GM19025 (cell line): ENCODE results near the gene SIGLEC12.
"Not testable (repeated sequence)": the region's sequence is repeated elsewhere in the genome, so short reads cannot be mapped to it uniquely, and the experiment has no call there.

Source experiments
- ATAC-seq: cut with Tn5 transposase; IDR thresholded peaks from one replicate; pipeline ENCODE4 v1.9.1; 2021; ENCODE audit warnings: mild to moderate bottlenecking, low read depth, moderate library complexity; ENCODE audit not compliant: unreplicated experiment

SIGLEC12 gene

GRCh38 chr19:51485960-51486660 lies 15.5 kb downstream of the SIGLEC12 start:
- no peak for ATAC-seq

GRCh38 chr19:51480590-51480989 lies 21.0 kb downstream of the SIGLEC12 start:
- ATAC-seq = no peak

GRCh38 chr19:51479531-51480331 lies 21.9 kb downstream of the SIGLEC12 start:
- no peak for ATAC-seq

DNA sequence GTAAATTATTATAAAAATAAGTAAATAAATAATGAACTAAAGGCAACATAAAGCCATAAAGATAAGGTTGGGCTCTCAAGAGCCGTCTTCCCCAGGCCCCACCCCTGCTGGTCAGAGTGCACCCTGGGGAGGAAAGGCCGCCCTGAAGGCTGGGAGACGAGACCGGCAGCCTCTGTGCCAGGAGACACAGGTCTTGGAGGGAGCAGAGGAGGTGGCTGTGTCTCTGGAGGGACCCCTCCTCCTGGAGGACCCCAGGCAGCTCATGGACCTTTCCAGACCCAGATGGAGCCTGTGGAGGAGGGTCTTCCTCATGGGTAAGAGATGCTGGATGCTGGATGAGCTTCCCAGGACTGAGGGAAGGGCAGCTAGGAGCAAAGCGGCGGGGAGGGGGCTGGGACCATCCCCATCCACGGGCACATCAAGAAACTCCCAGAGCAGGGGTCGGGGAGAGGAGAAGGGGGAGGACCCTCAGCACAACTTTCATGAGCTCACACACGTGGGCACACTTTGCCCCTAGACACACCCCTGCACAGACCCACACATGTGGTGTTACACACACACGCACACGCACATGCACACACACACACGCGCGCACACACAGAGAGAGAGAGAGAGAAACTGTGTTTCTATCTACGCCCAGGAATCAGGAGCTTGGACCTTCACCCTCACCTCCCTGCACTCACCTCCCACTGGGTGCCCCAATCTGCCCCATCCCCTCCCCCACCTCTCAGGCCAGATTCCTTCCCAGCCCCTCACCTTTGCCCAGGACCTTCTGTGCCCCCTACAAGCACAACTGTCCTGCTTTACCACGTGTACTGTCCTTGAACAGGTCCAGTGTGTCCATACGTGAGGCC lies 23.0 kb downstream of the SIGLEC12 start, which contains the start of gene CEACAM18:
CEACAM18 (plus strand) TSS at position 159 of the 854 bp plus-strand sequence.
- ATAC-seq = no peak

GRCh38 chr19:51477344-51477743 lies 24.3 kb downstream of the SIGLEC12 start:
- no peak for ATAC-seq

DNA sequence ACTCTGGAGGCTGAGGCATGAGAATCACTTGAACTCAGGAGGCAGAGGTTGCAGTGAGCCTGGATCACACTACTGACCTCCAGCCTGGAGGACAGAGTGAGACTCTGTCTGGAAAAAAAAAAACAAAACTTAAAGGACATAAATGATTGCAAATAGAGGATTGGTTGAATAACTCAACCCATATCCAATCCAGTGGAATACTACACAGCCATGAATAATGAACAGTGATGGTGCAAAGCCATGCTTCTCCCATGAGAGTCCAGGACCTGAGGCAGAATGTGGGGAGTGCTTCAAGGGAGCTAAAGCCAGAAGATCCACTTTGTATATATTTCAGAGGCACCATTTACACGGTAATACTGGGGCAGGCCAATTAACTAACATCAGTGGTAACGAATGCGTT lies 25.4 kb downstream of the SIGLEC12 start:
- ATAC-seq = no peak

- no peak for ATAC-seq
Measured at GRCh38 chr19:51473009-51473707, 28.4 kb downstream of the SIGLEC12 start.

DNA sequence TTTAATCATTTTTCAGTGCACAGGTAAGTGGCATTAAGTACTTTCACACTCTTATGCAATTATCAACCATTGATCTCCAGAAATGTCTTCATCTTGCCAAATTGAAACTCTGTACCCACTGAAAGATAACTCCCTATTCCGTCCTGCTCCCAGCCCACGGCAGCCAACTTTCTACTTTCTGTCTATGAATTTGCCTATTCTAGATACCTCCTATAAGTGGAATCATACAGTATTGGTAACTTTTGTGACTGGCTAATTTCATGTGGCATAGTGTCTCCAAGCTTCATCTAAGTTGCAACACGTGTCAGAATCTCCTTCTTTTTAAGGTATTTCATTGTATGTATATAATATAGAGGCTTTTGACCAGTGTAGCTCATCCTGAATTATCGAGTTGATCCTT lies 29.0 kb downstream of the SIGLEC12 start:
- ATAC-seq = no peak

GRCh38 chr19:51471527-51471926 lies 30.1 kb downstream of the SIGLEC12 start:
- no peak for ATAC-seq

DNA sequence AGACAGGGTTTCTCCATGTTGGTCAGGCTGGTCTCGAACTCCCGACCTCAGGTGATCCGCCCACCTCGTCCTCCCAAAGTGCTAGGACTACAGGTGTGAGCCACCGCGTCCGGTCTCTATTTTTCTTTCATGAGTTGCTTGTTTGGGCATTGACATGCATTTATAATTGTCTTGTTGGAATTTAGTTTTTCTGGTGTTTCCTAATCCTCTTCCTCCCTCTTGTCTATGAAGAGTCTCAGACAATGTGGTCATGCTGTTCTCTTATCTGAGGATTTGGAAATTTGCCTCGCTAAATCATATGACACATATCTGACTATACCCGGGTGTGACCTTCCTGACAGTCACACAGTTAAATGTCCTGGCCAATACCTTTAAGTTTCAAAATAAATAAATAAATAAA lies 30.6 kb downstream of the SIGLEC12 start:
- ATAC-seq = no peak

DNA sequence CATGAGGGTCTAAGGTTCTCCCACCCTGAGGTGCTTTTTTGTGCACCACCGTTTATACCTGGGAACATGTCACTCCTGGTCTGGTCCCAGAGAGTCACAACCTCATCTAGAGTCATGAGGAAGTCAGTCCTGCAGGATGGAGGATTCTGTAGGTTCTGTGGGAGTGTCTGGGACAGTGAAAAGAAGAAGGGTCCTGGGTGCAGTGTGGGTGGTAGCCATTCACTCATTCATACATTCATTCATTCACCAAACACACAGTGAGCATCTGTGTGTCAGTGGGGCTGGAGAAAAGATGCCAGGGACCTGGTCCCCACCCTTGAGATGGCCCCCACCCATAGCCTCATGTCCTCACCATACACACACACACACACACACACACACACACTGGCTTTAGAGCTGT lies 32.0 kb downstream of the SIGLEC12 start:
- no peak for ATAC-seq

DNA sequence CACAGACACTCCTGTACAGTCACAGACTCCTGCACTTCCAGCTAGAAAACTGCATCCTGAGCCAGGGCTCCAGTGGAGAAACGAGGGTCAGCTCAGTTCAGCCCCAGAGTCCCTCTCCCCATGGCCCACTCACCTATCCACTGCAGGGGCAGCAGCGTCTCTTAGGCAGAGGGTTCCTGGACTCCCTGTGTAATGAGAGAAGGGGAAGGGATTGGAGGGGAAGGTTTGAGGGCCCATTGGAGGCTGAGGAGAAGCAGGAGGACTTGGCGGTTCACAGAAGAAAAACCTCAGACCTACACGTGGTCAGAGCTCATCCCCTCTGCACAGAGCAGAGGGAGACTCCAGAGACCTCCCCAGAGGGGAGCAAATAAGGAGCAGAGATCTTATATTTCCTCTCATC lies 32.4 kb downstream of the SIGLEC12 start:
- ATAC-seq = no peak

DNA sequence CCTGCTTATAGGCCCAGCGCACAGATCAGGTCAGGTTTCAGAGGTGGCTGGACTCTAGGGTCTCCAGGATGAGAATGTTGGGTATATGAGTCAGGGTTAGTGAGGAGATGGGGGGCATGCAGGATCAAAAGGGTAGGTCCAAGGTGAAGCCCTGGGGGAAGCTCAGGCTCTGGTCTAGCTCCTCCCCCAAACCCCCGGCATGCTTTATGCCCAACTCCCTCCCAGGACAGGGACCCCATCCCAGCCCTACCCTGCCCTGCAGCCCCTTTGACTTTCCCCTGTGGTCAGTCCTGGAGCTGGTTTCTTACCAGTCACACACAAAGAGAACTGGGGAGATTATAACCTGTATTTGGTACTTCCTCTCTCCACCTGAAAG lies 33.1 kb downstream of the SIGLEC12 start:
- no peak for ATAC-seq

DNA sequence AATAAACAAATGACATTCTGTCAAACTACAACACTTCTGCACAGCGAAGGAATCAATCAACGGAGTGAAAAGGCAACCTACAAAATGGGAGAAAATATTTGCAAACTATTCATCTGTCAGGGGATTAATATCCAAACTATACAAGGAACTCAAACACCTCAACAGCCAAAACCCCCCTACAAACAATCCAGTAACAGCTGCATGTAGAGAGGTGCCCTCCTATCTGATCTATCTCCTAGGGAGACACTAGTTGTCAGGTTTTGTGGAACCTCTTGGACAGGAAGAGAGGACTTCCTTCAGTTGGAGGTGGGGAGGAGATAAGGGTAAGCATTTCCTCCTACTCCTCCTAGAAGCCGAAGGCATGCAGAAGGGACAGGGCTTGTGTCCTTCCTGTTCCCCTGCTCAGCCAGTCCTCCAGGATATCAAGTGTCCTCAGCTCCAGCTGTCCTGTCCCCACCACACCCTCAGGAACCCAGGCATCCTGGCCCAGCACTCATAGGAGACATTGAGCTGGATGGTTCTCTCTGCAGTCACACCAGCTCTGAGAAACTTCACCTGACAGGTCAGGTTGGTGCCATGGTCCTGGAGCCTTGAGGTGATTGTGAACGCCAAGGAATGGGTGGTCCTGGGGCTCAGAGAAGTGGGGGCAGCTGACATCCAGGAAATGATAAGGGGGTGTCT lies 33.6 kb downstream of the SIGLEC12 start:
- no peak for ATAC-seq

GRCh38 chr19:51466723-51467122 lies 34.9 kb downstream of the SIGLEC12 start:
- ATAC-seq = no peak

DNA sequence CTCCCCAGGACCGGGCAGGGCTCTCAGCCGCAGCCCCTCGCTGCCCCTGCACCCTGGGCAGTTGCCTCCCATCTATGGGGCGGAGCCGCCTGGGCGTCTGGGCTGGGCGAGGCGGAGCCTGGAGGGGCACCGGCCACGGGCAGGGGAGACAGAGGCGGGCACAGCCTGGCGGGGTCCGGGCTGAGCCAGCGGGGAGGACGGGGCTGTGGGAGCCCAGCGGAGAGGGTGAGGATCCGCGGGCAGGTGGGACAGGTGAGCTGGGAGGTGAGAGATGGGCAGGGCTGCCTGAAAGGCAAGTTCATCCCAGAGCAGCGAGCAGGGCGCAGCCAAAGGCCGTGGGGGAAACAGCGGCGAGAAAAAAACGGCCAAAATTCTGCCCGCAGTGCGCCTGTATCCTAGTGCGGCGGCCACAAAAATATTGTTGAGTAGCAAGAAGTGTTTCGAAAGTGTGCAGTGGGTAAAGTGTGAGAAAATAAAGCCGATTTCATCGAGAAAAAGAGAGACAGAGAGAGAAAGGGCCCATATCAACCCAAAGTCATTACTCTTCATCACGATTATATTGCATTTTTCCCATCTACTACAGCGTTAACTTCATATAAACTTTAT lies 37.5 kb downstream of the SIGLEC12 start:
- not testable (repeated sequence) for ATAC-seq

DNA sequence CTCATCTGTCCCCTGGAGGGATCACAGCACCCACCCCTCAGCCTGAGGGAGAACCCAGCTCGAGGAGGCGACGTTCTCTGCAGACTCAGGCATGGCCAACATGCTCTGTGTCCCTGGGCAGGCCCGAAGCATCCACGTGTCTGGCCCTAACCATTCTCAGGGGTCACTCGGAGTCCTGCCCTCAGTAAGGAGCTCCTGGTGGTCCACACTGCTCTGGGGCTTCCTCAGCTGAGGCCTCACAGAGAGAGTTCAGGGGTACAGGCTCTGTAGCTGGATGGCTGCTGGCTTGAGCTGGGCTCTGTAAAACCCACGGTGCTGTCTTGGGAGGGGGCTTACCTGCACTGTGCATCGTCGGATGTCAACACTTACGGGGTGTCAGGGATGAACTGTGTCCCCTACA lies 38.9 kb downstream of the SIGLEC12 start:
- no peak for ATAC-seq

DNA sequence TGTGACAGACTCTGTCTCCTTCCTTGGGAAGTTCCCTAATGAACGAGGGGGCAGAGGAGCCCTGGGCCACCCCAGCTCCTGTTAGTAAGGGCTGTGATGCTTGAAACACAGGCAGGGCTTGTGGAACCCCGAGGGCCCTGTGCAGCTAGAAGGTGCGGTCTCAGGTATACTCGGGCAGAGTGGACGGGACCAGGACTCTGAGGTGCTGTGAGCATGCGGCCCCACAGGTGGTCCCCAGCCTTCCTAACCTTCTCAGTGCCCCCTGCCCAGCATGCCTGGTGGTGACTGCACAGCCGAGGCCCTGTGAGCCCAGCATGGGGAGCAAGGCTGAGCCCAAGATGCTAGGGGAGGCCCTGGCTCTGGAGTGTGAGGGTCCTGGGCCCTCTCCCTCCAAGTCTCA lies 39.3 kb downstream of the SIGLEC12 start:
- ATAC-seq = no peak

DNA sequence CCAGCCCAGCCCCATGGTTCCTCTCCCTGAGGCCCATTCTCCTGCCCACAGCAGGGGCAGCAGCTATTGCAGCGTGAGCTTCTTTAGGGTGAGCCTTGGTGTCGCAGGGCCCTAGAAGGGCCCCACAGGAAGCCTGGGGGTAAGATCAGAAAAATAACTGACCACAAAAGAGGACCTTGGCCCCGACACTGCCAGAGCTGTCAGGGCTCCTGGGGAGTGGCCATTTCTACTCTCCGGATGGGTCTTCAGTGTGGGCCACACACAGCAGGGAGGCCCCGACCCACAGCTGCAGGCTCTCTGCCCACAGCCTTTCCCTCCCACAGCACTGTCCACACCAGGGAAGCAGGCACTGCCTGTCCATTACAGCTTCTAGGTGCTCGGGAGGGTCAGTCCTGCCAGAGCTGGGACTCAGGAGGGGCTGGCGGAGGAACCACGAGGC lies 39.9 kb downstream of the SIGLEC12 start:
- no peak for ATAC-seq
